ENCODE data around the gene FAM240B. TPM values are rescaled to one million over a fixed set of nuclear protein-coding genes. Genes with fewer than 3 reads are reported as not detected.

FAM240B gene
- total RNA-seq, 2 donors from 2014 or later: not detected

DNA sequence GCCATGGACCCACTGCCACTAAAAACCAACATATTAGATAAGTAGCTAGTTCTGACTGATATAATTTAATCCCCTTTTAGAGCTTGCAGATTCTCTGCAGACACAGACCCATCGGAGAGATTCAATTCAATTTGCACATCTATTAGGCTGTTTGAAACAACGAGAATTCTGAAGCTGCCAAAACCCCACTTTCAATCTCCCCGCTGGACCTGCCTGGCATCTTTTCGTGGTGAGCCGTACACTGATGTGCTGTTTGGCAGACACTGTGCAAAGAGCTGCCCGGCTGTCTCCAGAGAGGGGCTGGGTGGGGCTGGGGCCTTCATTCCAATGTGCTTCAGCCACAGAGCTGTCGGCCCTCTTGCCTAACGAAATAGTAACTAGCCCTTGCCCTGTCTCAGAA, 42.1 kb upstream of the FAM240B start:
- H3K9me3 ChIP-seq (ENCODE audit: control insufficient read depth, low read length): no peaks in the 10 kb centered on the region
- H3K4me1 ChIP-seq (ENCODE audit: control insufficient read depth, insufficient read depth, low read length): no peaks in the 10 kb centered on the region
- H3K9ac ChIP-seq (ENCODE audit: extremely low read depth, low read length, poor library complexity, severe bottlenecking): no peak overlapping the region
- H3K27ac Mint-ChIP-seq: peak overlapping the region; percentile 52
- H3K27ac ChIP-seq (ENCODE audit: low read depth, low read length): no peak overlapping the region
- H3K27me3 Mint-ChIP-seq (ENCODE audit: insufficient read depth): no peaks in the 10 kb centered on the region
- H3K4me3 Mint-ChIP-seq: no peak overlapping the region
- H3K27me3 ChIP-seq (ENCODE audit: control insufficient read depth, insufficient read depth, low read length, poor library complexity, severe bottlenecking): no peaks in the 10 kb centered on the region
- peak; percentile 49 for DNase-seq
- no peaks in the 10 kb centered on the region for H3K36me3 Mint-ChIP-seq (ENCODE audit: low read depth)
- H3K9me3 Mint-ChIP-seq: no peaks in the 10 kb centered on the region
- H3K4me3 ChIP-seq (ENCODE audit: low read length): no peak overlapping the region
- H3K36me3 ChIP-seq (ENCODE audit: control insufficient read depth, insufficient read depth, low read length): no peaks in the 10 kb centered on the region
- no peak for TF ChIP-seq CTCF (conservative IDR thresholded peaks at IDR 0.05)
- peaks cover 14% of the 10 kb centered on the region for H3K4me1 Mint-ChIP-seq
- 61 to 81% methylated on average over 4 to 8 of the region's 8 CpGs for WGBS, 2 experiments (ENCODE audit: insufficient coverage in 1 of 2, insufficient read length in 1 of 2)

DNA sequence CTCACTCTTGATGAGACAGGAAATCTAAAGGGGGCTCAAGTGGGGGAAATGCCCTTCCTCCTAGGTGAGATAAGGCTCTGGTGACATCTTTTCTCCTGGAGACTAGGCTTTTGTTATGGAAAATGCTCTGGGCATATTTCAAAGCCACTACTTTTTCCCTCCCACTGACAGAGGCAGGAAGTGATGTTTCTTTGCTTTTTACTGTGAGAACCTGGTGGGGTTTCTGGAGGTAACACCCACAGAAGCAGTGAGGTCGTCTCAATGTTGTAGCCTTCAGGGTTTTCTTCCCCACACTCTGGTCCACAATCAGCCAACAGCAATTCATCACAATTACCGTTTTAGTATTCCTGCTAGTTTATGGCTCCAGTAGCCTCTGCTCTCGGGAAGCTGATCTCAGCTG, 41.4 kb upstream of the FAM240B start:
- H3K4me1 ChIP-seq (ENCODE audit: control insufficient read depth, insufficient read depth, low read length): no peaks in the 10 kb centered on the region
- H3K27me3 ChIP-seq (ENCODE audit: control insufficient read depth, insufficient read depth, low read length, poor library complexity, severe bottlenecking): no peaks in the 10 kb centered on the region
- no peak for TF ChIP-seq CTCF (conservative IDR thresholded peaks at IDR 0.05)
- Mint-ChIP-seq H3K27me3 (ENCODE audit: insufficient read depth) (no peaks in the 10 kb centered on the region), H3K9me3 (no peaks in the 10 kb centered on the region), H3K4me1 (peaks cover 14% of the 10 kb centered on the region), H3K4me3 (no peak overlapping the region), H3K36me3 (ENCODE audit: low read depth) (no peaks in the 10 kb centered on the region), H3K27ac (peak overlapping the region; percentile 52)
- no peaks in the 10 kb centered on the region for H3K36me3 ChIP-seq (ENCODE audit: control insufficient read depth, insufficient read depth, low read length)
- H3K27ac ChIP-seq (ENCODE audit: low read depth, low read length): no peak overlapping the region
- H3K9me3 ChIP-seq (ENCODE audit: control insufficient read depth, low read length): no peaks in the 10 kb centered on the region
- 32 to 47% methylated on average over 3 of the region's 3 CpGs for WGBS, 2 experiments (ENCODE audit: insufficient coverage in 1 of 2, insufficient read length in 1 of 2)
- peak; percentile 73 for DNase-seq
- H3K9ac ChIP-seq (ENCODE audit: extremely low read depth, low read length, poor library complexity, severe bottlenecking): no peak overlapping the region
- no peak overlapping the region for H3K4me3 ChIP-seq (ENCODE audit: low read length)

GRCh38 chr9:38756702-38757101, 36.8 kb upstream of the FAM240B start:
- H3K4me1 Mint-ChIP-seq: peaks cover 11% of the 10 kb centered on the region
- H3K27ac ChIP-seq (ENCODE audit: low read depth, low read length): no peak overlapping the region
- H3K36me3 Mint-ChIP-seq (ENCODE audit: low read depth): no peaks in the 10 kb centered on the region
- no peak for DNase-seq
- H3K9me3 ChIP-seq (ENCODE audit: control insufficient read depth, low read length): no peaks in the 10 kb centered on the region
- no peak overlapping the region for H3K4me3 ChIP-seq (ENCODE audit: low read length)
- no peaks in the 10 kb centered on the region for H3K27me3 Mint-ChIP-seq (ENCODE audit: insufficient read depth)
- H3K27ac Mint-ChIP-seq: no peak overlapping the region
- H3K9ac ChIP-seq (ENCODE audit: extremely low read depth, low read length, poor library complexity, severe bottlenecking): no peak overlapping the region
- peaks cover 16% of the 10 kb centered on the region for H3K27me3 ChIP-seq (ENCODE audit: control insufficient read depth, insufficient read depth, low read length, poor library complexity, severe bottlenecking)
- no peaks in the 10 kb centered on the region for H3K4me1 ChIP-seq (ENCODE audit: control insufficient read depth, insufficient read depth, low read length)
- TF ChIP-seq CTCF (conservative IDR thresholded peaks at IDR 0.05): no peak
- no peaks in the 10 kb centered on the region for H3K36me3 ChIP-seq (ENCODE audit: control insufficient read depth, insufficient read depth, low read length)
- WGBS, 2 experiments (ENCODE audit: insufficient coverage in 1 of 2, insufficient read length in 1 of 2): 71 to 91% methylated on average over 1 of the region's 1 CpG
- no peaks in the 10 kb centered on the region for H3K9me3 Mint-ChIP-seq
- no peak overlapping the region for H3K4me3 Mint-ChIP-seq
